ENCODE measurements around the gene IMMP2L. TPM values are rescaled to one million over a fixed set of nuclear protein-coding genes. Genes with fewer than 3 reads are reported as not detected.

Gene IMMP2L
- total and polyA plus RNA-seq, 2 of the 13 experiments (the other 11 are each of a cell fraction or from before 2014, with no cell fraction given) = 7.8 to 16.9 TPM

GRCh38 chr7:111108496-111108895 lies 453.8 kb downstream of the IMMP2L start (continued):
- TF ChIP-seq CBX5 (CRISPR knock-in tag; IDR thresholded peaks at IDR 0.05; ENCODE audit: borderline replicate concordance) (no peak), ATF7-NPFF (CRISPR knock-in tag; IDR thresholded peaks at IDR 0.05; ENCODE audit: low read depth) (no peak)

- Histone ChIP-seq H3K9ac (ENCODE audit: insufficient read depth, low read depth, low read length) (no peak overlapping the region), H3K9me3 (ENCODE audit: low read length) (no peaks in the 10 kb centered on the region), H2AFZ (ENCODE audit: low read length) (no peak overlapping the region), H3K79me2 (ENCODE audit: insufficient read depth, low read length) (no peaks in the 10 kb centered on the region), H3K4me3 (replicated peaks in 1 of 3; ENCODE audit: insufficient read depth in 1 of 3, low read depth in 2 of 3, low read length in 3 of 3) (no peak overlapping the region), H3K4me2 (ENCODE audit: low read depth, low read length) (no peak overlapping the region), H3K27ac (ENCODE audit: extremely low read length, insufficient read depth, low read length) (no peak overlapping the region), H4K20me1 (ENCODE audit: insufficient read depth, low read length) (no peaks in the 10 kb centered on the region), H3K4me1 (ENCODE audit: insufficient read depth, low read length) (no peaks in the 10 kb centered on the region), H3K36me3 (replicated peaks in 1 of 2; ENCODE audit: control insufficient read depth in 1 of 2, insufficient read depth in 2 of 2, low read length in 2 of 2) (no peaks in the 10 kb centered on the region), H3K27me3 (ENCODE audit: control insufficient read depth in 1 of 2, insufficient read depth in 2 of 2, low read length in 2 of 2) (no peaks in the 10 kb centered on the region)
- intact Hi-C loops (cut with micrococcal nuclease; ENCODE audit: unreplicated experiment) (no loop called here), in situ Hi-C loops (cut with HindIII; ENCODE audit: extremely low pct_ligation_motif_present, low pct_unique_long_range_greater_than_20kb) (no loop called here)
- TF ChIP-seq ZBTB38 (CRISPR knock-in tag; IDR thresholded peaks at IDR 0.05) (no peak), ZMYM4 (CRISPR knock-in tag; IDR thresholded peaks at IDR 0.05) (no peak), ZSCAN5A (CRISPR knock-in tag; IDR thresholded peaks at IDR 0.05; ENCODE audit: borderline replicate concordance) (no peak), ELF4 (CRISPR knock-in tag; IDR thresholded peaks at IDR 0.05; ENCODE audit: borderline replicate concordance) (no peak), ZNF703 (CRISPR knock-in tag; IDR thresholded peaks at IDR 0.05; ENCODE audit: borderline replicate concordance) (no peak), ZNF713 (CRISPR knock-in tag; IDR thresholded peaks at IDR 0.05) (no peak), ATRX (CRISPR knock-in tag; IDR thresholded peaks at IDR 0.05; ENCODE audit: borderline replicate concordance) (no peak), ZNF7 (CRISPR knock-in tag; IDR thresholded peaks at IDR 0.05) (no peak), EHMT2 (IDR thresholded peaks at IDR 0.05; ENCODE audit: borderline replicate concordance, low read depth, low read length) (no peak), ZNF709 (CRISPR knock-in tag; IDR thresholded peaks at IDR 0.05) (no peak), NFIC (IDR thresholded peaks at IDR 0.05; ENCODE audit: low read length) (no peak), SNAPC5 (CRISPR knock-in tag; IDR thresholded peaks at IDR 0.05; ENCODE audit: borderline replicate concordance) (no peak)
- 79% methylated on average over 1 of the region's 1 CpG for WGBS (ENCODE audit: low lambda C conversion rate)
- ATAC-seq (no peak), FAIRE-seq (no peak), DNase-seq (ENCODE audit: low spot score) (no peak)
- CTCF ChIA-PET (ENCODE audit: low intra/inter-chr PET ratio, low total read pairs) = no interaction called here
- BruUV-seq (replicated peaks) = no TSS peak
- POLR2A ChIA-PET = no interaction called here
Measured at GRCh38 chr7:111108000-111108399, 454.3 kb downstream of the IMMP2L start.

Measured in HepG2 (cell line).